Hippocampal formation (tissue), 2 donors: ENCODE data around the gene JMJD1C.
A peak's percentile ranks its signal among the peaks of the same experiment; 100 is the strongest.

Experiments
- DNase-seq, 2 donors: peaks; one replicate each; lab custom pipeline; 2025; lab: John Stamatoyannopoulos, UW

Gene JMJD1C

GRCh38 chr10:63133056-63133820 is 332.5 kb downstream of the JMJD1C start, which contains the start of gene NRBF2:
NRBF2 (plus strand) TSS chr10:63133328; CDS start chr10:63133471, 143 bp downstream.
- peak; percentile 86 to 88 for DNase-seq

GRCh38 chr10:63132651-63133055 is 333.1 kb downstream of the JMJD1C start:
- no peak for DNase-seq

GRCh38 chr10:63129888-63130287 is 335.9 kb downstream of the JMJD1C start:
- DNase-seq, result no peak

- DNase-seq, result no peak
Measured at GRCh38 chr10:63128443-63128842, 337.3 kb downstream of the JMJD1C start.

DNA sequence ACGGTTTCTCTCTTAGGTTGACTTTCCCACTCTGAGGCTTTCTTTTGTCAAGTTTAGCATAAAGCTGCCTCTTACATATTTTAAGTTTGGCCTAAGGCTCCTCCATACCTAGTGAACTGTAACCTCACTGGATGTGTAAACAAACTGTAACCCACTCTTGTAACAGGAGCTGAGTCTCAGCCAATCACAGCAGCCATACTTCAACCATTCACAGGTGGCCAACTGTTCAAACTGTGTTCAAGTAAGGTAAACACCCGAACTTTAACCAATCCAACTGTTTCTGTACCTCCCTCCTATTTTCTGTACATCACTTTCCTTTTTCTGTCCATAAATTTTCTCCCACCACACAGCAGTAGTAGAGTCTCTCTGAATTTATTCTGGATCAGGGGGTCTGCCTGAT is 340.3 kb downstream of the JMJD1C start:
- no peak for DNase-seq

DNA sequence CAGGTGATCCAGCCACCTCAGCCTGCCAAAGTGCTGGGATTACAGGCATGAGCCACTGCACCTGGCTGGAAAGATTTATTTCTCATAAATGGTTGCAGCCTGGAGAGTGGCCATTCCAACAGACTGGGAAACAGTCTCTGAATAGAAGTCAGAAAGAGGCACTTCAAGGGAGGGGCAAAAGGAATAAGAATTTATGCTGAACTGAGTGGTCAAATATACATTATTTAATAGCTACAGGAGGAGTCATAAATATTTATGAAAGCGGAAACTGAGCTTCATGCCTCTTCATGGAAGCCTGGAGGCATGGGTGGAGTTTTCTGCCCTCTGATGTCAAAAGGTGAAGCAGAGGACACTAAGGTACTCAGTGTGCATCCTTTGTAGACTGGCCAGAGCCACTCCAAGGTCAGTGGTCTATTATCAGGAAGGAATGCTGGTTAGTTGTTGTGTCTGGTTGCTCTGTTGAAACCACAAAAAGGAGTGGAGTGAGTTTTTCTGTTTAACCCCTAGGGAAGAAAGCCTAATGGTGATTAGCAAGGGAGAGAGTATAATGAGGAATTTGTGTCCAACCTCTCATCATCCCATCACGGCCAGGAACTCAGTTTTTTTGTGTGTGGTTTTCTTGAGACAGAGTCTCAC is 341.9 kb downstream of the JMJD1C start:
- DNase-seq, result no peak

DNA sequence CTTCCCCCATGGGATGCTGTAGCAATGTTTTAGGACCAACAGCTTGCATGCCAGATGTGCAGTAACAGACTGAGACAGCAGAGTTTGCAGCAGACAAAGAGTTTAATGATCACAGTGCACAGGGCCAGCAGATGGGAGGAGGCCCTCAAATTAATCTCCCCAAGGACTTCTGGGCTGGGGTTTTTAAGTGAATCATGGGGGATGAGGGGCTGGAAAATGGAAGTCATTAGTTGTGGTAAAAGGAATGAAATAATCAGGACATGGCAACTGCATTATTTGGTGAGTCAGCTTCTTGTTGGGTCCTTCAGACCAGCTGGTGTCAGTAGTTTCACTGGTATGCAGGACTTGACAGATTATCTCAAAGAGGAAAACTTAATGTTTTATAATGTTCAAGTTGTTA is 345.2 kb downstream of the JMJD1C start:
- DNase-seq, result no peak

DNA sequence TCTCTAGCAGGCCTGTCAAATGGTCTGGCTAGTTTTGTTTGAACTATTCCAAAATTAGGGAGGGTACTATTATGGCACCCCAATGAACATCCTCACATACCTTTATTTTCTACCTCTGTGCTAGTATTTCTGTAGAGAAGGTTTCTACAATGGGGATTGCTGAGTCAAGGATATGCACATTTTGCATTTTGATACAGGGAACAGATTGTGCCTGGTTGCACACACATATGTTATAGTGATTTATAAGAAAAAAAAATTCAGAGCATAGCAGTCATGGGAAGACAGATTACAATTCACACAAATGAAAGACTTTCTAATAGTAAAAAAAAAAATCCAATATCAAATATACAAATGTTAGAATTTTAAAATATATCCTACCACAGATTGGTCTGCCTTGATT is 346.7 kb downstream of the JMJD1C start:
- DNase-seq, result no peak
